Measurements from ENCODE around the gene TMEM214. TPM values are rescaled to one million over a fixed set of nuclear protein-coding genes. Genes with fewer than 3 reads are reported as not detected.

The TMEM214 gene
- total RNA-seq, 1 donor from 2014 or later = 93.5 TPM

DNA sequence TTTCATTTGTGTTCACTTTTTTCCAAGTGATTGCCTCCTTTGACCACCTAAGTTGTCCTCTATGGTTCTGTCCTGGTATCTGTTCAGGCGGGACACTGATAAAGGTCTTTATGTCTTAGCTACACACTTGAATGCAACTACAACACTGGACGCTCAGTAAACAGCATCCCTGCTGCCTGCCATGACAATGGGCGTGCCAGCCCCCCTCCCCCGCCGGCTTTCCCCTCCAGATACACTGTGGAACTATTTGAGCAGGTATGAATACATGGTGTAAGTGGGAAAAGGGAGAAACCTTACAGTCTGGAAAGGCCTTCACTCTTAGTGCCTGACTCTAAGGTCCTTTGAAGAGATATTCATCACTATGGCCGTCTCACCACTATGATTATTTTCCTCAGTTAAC is 24.4 kb downstream of the TMEM214 start:
- no peak for FAIRE-seq
- no peaks in the 10 kb centered on the region for H3K27me3 ChIP-seq (ENCODE audit: insufficient read depth, low read length)
- H3K36me3 ChIP-seq (ENCODE audit: insufficient read depth, low read length) = peaks cover 11% of the 10 kb centered on the region
- H3K4me3 Mint-ChIP-seq (ENCODE audit: unreplicated experiment) = no peak overlapping the region
- H3K9me3 ChIP-seq (ENCODE audit: insufficient read depth, low read depth, low read length) = no peaks in the 10 kb centered on the region
- H3K4me2 ChIP-seq (ENCODE audit: low read length) = no peak overlapping the region
- H3K4me1 Mint-ChIP-seq (ENCODE audit: low read depth, unreplicated experiment) = peaks cover under 1% of the 10 kb centered on the region
- H3K27me3 Mint-ChIP-seq (ENCODE audit: low read depth, unreplicated experiment) = no peaks in the 10 kb centered on the region
- no peak overlapping the region for H3K4me3 ChIP-seq (ENCODE audit: insufficient read depth, low read depth, low read length)
- H3K9me3 Mint-ChIP-seq (ENCODE audit: unreplicated experiment) = no peaks in the 10 kb centered on the region
- TF ChIP-seq EZH2 (IDR thresholded peaks at IDR 0.05; ENCODE audit: insufficient read depth, low read length) = no peak
- TF ChIP-seq, protein P1, sequence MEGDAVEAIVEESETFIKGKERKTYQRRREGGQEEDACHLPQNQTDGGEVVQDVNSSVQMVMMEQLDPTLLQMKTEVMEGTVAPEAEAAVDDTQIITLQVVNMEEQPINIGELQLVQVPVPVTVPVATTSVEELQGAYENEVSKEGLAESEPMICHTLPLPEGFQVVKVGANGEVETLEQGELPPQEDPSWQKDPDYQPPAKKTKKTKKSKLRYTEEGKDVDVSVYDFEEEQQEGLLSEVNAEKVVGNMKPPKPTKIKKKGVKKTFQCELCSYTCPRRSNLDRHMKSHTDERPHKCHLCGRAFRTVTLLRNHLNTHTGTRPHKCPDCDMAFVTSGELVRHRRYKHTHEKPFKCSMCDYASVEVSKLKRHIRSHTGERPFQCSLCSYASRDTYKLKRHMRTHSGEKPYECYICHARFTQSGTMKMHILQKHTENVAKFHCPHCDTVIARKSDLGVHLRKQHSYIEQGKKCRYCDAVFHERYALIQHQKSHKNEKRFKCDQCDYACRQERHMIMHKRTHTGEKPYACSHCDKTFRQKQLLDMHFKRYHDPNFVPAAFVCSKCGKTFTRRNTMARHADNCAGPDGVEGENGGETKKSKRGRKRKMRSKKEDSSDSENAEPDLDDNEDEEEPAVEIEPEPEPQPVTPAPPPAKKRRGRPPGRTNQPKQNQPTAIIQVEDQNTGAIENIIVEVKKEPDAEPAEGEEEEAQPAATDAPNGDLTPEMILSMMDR (IDR thresholded peaks at IDR 0.05; ENCODE audit: insufficient read depth, low read depth, low read length) = no peak
- no peak for DNase-seq (ENCODE audit: low read depth)
- H2AFZ ChIP-seq (ENCODE audit: low read depth, low read length) = no peak overlapping the region
- peaks cover 21% of the 10 kb centered on the region for H3K36me3 Mint-ChIP-seq (ENCODE audit: low read depth, unreplicated experiment)
- no peak overlapping the region for H3K27ac Mint-ChIP-seq (ENCODE audit: unreplicated experiment)
- no peaks in the 10 kb centered on the region for H3K79me2 ChIP-seq (ENCODE audit: insufficient read depth, low read length)
- H3K9ac ChIP-seq (ENCODE audit: low read length) = no peak overlapping the region
- no peak overlapping the region for H3K27ac ChIP-seq (ENCODE audit: low read depth, low read length)
- H4K20me1 ChIP-seq (ENCODE audit: insufficient read depth, low read length) = peaks cover 11% of the 10 kb centered on the region
- H3K4me1 ChIP-seq (ENCODE audit: insufficient read depth, low read length) = peaks cover 3% of the 10 kb centered on the region

DNA sequence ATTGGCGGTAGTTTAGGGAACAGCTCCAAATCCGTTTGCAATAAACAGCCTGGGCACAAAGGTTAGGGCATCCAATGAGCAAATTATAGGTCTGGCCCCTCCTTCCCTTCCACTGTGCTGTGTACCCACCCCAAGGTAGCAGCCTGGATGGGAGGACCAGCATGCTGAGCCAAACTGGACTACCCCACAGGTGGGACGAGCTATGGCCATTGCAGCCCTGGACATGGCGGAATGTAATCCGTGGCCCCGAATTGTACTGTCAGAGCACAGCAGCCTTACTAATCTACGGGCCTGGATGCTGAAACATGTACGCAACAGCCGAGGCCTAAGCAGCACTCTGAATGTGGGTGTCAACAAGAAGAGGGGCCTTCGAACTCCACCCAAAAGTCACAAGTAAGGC is 25.4 kb downstream of the TMEM214 start:
- Mint-ChIP-seq H3K4me1 (ENCODE audit: low read depth, unreplicated experiment) (no peaks in the 10 kb centered on the region), H3K36me3 (ENCODE audit: low read depth, unreplicated experiment) (peaks cover 25% of the 10 kb centered on the region), H3K4me3 (ENCODE audit: unreplicated experiment) (no peak overlapping the region), H3K9me3 (ENCODE audit: unreplicated experiment) (no peaks in the 10 kb centered on the region), H3K27me3 (ENCODE audit: low read depth, unreplicated experiment) (no peaks in the 10 kb centered on the region), H3K27ac (ENCODE audit: unreplicated experiment) (no peak overlapping the region)
- Histone ChIP-seq H3K27me3 (ENCODE audit: insufficient read depth, low read length) (no peaks in the 10 kb centered on the region), H2AFZ (ENCODE audit: low read depth, low read length) (no peak overlapping the region), H3K36me3 (ENCODE audit: insufficient read depth, low read length) (peaks cover 11% of the 10 kb centered on the region), H4K20me1 (ENCODE audit: insufficient read depth, low read length) (peaks cover 18% of the 10 kb centered on the region), H3K4me2 (ENCODE audit: low read length) (no peak overlapping the region), H3K9me3 (ENCODE audit: insufficient read depth, low read depth, low read length) (no peaks in the 10 kb centered on the region), H3K4me3 (ENCODE audit: insufficient read depth, low read depth, low read length) (no peak overlapping the region), H3K4me1 (ENCODE audit: insufficient read depth, low read length) (no peaks in the 10 kb centered on the region), H3K27ac (ENCODE audit: low read depth, low read length) (no peak overlapping the region), H3K9ac (ENCODE audit: low read length) (no peak overlapping the region), H3K79me2 (ENCODE audit: insufficient read depth, low read length) (no peaks in the 10 kb centered on the region)
- DNase-seq (ENCODE audit: low read depth) = no peak
- TF ChIP-seq EZH2 (IDR thresholded peaks at IDR 0.05; ENCODE audit: insufficient read depth, low read length) = no peak
- TF ChIP-seq, protein P1 (IDR thresholded peaks at IDR 0.05; ENCODE audit: insufficient read depth, low read depth, low read length) = no peak
- FAIRE-seq = no peak

DNA sequence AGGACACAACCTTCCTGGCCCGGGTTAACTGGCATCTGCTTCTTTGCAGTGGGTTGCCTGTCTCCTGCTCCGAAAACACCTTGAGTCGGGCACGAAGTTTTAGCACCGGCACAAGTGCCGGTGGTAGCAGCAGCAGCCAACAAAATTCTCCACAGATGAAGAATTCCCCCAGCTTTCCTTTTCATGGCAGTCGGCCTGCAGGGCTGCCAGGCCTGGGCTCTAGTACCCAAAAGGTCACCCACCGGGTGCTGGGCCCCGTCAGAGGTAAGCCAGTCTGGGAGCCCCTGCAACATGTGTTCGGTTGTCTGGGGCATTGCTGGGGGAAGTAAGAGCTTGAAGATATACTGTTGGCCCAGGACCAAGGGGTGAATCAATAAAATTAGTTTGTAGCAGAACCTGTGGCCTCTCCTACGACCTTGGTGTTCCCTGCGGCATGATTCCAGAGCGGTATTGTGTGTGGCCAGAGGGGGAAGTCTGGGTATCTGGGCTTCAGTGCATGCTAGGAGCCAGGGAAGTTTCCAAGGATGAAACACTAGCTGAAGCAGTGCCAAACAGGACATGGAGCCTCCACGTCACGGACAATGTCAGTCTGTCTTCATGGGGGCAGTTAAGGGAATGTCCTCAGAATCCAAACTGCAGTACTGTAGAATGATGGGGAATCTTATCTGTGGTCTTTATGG is 26.5 kb downstream of the TMEM214 start:
- Histone ChIP-seq H3K9me3 (ENCODE audit: insufficient read depth, low read depth, low read length) (no peaks in the 10 kb centered on the region), H4K20me1 (ENCODE audit: insufficient read depth, low read length) (peaks cover 27% of the 10 kb centered on the region), H3K27me3 (ENCODE audit: insufficient read depth, low read length) (no peaks in the 10 kb centered on the region), H3K4me3 (ENCODE audit: insufficient read depth, low read depth, low read length) (no peak overlapping the region), H3K27ac (ENCODE audit: low read depth, low read length) (no peak overlapping the region), H3K79me2 (ENCODE audit: insufficient read depth, low read length) (no peaks in the 10 kb centered on the region), H3K4me1 (ENCODE audit: insufficient read depth, low read length) (no peaks in the 10 kb centered on the region), H3K36me3 (ENCODE audit: insufficient read depth, low read length) (peaks cover 11% of the 10 kb centered on the region), H3K9ac (ENCODE audit: low read length) (no peak overlapping the region), H3K4me2 (ENCODE audit: low read length) (no peak overlapping the region), H2AFZ (ENCODE audit: low read depth, low read length) (no peak overlapping the region)
- H3K9me3 Mint-ChIP-seq (ENCODE audit: unreplicated experiment) = no peaks in the 10 kb centered on the region
- TF ChIP-seq EZH2 (IDR thresholded peaks at IDR 0.05; ENCODE audit: insufficient read depth, low read length) = no peak
- TF ChIP-seq, protein P1 (IDR thresholded peaks at IDR 0.05; ENCODE audit: insufficient read depth, low read depth, low read length) = no peak
- peak overlapping the region; percentile 5 for H3K27ac Mint-ChIP-seq (ENCODE audit: unreplicated experiment)
- H3K4me3 Mint-ChIP-seq (ENCODE audit: unreplicated experiment) = no peak overlapping the region
- H3K36me3 Mint-ChIP-seq (ENCODE audit: low read depth, unreplicated experiment) = peaks cover 25% of the 10 kb centered on the region
- no peaks in the 10 kb centered on the region for H3K4me1 Mint-ChIP-seq (ENCODE audit: low read depth, unreplicated experiment)
- FAIRE-seq = no peak
- DNase-seq (ENCODE audit: low read depth) = no peak
- H3K27me3 Mint-ChIP-seq (ENCODE audit: low read depth, unreplicated experiment) = no peaks in the 10 kb centered on the region
